HG03196 (cell line): ENCODE data around the gene ABCA9.
"Not testable (repeated sequence)": the region's sequence is repeated elsewhere in the genome, so short reads cannot be mapped to it uniquely, and the experiment has no call there.

Source experiments
- ATAC-seq: cut with Tn5 transposase; IDR thresholded peaks from one replicate; pipeline ENCODE4 v1.9.1; 2021; ENCODE audit not compliant: unreplicated experiment

The ABCA9 gene

DNA sequence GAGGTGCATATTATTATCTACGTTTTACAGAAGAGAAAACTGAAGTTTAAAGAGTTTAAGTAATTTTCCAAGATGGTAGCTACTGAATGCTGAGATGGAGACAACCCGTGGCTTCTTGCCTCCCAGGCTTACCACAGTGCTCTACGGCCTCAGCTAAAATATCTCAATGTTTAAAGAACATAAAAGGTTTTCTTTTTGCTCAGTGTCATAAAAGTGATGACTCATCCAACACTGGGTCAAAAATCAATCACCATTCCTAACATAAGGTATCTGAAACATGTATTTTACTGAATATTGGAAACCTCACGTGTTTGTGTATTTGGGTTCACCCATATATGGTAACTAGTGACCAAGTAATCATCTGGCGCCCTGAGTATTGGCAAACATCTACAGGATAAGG lies 18.4 kb downstream of the ABCA9 start:
- no peak for ATAC-seq

DNA sequence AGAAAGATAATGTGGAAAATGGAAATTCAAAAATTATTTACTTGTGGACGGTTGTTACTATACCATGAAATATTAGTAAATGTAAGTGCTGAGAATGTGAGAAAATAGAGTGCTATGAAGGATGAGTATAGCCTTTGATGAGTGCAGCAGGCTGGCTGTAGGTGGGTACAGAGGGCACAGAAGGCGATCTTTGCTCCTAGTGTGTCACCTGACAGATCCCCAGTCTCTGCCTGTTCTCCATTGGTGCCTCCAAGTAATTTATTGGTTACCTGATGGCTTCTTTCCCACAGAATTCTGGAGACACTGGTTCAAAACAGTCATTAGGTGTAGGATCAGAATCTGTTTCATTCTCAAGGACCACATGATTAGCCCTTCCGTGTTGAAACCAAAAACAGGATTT lies 28.9 kb downstream of the ABCA9 start:
- no peak for ATAC-seq

DNA sequence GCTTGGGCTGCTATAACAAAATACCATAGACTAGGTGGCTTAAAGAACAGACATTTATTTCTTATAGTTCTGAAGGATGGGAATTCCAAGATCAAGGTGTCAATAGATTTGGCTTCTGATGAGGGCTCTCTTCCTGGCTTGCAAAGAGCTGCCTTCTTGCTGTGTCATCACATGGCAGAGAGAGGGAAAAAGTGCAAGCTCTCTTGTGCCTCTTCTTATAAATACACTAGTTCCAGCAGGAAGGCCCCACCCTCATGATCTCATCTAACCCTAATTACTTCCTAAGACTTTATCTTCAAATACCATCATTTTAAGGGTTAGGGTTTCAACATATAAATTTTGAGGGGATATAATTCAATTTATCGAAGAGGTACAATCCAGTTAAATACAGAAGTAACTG lies 30.6 kb downstream of the ABCA9 start:
- no peak for ATAC-seq

- ATAC-seq: no peak
Measured at GRCh38 chr17:69018687-69019086, 42.0 kb downstream of the ABCA9 start.

- no peak for ATAC-seq
Measured at GRCh38 chr17:69018022-69018615, 42.6 kb downstream of the ABCA9 start.

- no peak for ATAC-seq
Measured at GRCh38 chr17:69015631-69016030, 45.1 kb downstream of the ABCA9 start.

GRCh38 chr17:69012895-69013805 lies 47.6 kb downstream of the ABCA9 start:
- no peak for ATAC-seq

DNA sequence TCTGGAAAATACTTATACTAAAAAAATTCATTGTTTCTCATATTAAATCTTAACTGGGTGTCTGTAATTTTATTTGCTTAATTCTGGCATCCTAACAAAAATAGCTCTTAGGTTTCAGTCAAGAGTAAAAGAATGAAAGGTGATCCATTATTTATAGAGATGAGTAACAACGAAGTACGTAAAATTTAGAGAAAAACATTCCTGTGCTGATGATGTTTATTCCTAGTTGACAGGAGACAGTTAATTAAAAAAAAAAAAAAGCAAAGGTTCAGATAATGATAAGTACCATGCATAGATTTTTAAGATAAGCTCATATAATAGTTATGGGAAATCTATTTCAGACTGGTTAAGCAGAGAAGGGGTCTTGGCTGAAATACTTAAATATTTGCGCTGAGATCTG lies 50.8 kb downstream of the ABCA9 start:
- no peak for ATAC-seq

DNA sequence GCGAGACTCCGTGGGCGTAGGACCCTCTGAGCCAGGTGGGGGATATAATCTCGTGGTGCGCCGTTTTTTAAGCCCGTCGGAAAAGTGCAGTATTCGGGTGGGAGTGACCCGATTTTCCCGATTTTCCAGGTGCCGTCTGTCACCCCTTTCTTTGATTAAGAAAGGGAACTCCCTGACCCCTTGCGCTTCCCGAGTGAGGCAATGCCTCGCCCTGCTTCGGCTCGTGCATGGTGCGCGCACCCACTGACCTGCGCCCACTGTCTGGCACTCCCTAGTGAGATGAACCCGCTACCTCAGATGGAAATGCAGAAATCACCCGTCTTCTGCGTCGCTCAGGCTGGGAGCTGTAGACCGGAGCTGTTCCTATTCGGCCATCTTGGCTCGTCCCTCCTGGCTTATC lies 56.0 kb downstream of the ABCA9 start:
- ATAC-seq: not testable (repeated sequence)

DNA sequence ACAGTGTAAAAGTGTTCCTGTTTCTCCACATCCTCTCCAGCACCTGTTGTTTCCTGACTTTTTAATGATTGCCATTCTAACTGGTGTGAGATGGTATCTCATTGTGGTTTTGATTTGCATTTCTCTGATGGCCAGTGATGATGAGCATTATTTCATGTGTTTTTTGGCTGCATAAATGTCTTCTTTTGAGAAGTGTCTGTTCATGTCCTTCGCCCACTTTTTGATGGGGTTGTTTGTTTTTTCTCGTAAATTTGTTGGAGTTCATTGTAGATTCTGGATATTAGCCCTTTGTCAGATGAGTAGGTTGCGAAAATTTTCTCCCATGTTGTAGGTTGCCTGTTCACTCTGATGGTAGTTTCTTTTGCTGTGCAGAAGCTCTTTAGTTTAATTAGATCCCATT lies 61.0 kb downstream of the ABCA9 start:
- not testable (repeated sequence) for ATAC-seq

DNA sequence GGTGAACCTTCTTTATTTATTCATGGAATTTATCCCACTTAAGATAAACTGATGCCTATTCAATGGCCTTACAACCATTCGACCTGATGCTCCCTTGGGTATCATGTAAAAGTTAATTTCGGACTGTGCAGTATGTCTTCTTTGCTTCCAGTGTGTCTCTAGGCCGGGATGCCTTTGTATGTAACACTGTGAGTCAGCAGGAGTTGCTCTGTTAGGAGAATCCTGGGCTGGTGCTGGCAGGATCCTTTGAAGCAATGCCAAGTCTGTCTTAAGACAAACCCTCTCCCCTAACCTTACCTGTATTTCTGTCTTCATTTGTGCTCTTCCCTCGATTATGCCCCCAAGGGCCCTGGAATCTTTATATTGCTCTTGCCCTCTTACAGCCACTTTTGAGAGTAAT lies 67.6 kb downstream of the ABCA9 start:
- no peak for ATAC-seq

DNA sequence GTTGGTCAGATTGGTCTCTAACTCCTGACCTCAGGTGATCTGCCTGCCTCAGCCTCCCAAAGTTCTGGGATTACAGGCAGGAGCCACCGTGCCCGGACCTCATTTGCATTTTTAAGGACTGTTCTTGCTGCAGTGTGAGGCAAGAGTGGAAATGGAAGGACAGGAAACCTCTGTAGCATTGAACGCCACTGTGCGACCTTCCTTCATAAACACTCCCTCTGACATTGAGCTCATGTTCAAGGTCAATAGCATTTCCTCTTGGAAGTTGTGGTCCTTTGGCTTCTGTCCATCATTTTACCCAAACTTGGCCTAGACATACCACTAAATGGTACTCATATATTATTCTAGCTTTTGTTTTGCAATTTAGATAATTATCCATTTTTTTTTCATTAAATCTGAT lies 72.8 kb downstream of the ABCA9 start:
- no peak for ATAC-seq

GRCh38 chr17:68981288-68981687 lies 79.4 kb downstream of the ABCA9 start:
- peak; percentile 53 for ATAC-seq

DNA sequence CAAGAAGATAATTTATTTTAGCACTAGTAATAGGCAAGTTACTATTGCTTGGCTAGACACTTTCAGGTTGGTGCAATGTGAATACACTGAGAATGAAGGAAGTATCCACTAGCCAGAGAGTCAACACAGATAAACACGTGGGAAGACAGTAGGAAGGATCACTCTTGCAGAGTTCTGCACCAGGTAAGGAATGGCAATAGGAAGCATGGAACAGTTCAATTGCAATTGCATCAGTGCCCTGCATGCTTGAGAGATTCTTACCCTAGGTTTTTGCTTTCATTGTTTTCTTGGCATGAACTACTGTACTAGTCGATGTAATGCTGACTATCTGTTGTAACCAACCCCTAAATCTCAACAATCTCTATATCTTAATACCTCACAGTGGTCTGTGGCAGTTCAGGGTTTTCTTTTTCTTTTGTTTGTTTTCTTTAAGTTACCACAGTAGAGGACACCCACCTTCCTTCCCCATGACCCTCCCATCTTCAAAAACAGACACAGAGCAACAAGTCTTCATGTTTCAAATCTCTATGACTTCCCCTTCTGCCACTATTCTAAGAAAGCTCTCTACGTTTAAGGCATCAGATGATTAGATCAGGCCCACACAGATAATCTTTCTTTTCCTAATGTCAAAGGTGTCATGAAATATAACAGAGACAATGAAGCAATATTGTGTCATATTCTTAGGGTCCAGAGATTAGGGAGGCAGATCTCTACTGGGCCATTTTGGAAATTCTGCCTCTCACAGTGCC lies 87.5 kb downstream of the ABCA9 start:
- no peak for ATAC-seq

GRCh38 chr17:68972119-68972704 lies 88.5 kb downstream of the ABCA9 start:
- no peak for ATAC-seq

DNA sequence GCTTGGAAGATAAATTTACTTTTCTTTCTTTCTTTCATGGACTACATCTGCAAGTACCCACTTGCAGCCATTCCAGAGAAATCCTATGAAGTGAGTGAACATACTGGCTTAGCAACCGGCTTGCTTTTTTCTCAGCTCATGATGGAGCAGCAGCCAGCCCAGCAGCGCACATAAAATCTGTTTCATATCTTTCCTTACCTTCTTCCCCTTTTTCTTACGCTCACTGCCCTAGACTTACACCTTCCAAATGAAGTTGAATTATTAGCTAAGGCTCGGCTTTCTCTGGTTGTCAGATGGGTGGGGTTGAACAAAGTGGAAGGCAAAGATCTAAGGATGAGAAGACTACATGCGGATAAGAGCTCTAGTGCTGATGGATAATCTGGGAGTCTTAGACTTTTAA lies 91.6 kb downstream of the ABCA9 start:
- no peak for ATAC-seq

DNA sequence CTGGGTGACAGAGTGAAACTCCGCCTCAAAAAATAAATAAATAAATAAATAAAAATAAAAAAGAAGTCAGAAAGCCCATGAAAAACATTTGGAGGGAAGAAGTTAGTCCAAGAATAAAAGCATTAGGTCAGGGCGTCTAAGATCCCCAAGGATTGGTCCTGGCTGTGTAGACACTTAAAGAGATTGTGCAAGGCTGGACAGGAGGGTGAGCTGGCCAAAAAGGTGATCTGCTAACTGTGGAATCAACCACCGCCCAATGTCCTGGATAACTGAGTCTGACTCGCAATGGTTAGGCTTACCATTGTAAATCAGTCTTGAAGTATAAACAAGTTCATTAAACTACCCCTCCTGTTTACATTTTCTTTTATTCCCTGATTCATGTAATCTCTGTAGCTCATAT lies 96.8 kb downstream of the ABCA9 start:
- ATAC-seq: no peak

- ATAC-seq: no peak
Measured at GRCh38 chr17:68961214-68961882, 99.4 kb downstream of the ABCA9 start.

DNA sequence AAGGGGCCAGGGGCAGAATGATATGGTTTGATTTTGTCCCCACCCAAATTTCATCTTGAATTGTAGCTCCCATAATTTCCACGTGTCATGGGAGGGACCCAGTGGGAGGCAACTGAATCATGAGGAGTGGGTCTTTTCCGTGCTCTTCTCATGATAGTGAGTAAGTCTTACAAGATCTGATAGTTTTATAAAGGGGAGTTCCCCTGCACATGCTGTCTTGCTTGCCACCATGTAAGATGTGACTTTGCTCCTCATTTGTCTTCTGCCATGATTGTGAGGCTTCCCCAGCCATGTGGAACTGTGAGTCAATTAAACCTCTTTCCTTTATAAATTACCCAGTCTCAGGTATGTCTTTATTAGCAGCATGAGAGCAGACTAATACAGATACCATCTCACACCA lies 101.6 kb downstream of the ABCA9 start:
- not testable (repeated sequence) for ATAC-seq

GRCh38 chr17:68957944-68958343 lies 102.8 kb downstream of the ABCA9 start:
- ATAC-seq: no peak
